EL (cell line): ENCODE data around the gene RMRP.
A peak's percentile ranks its signal among the peaks of the same experiment; 100 is the strongest.

Source experiments
- DNase-seq: peaks from one replicate; pipeline ENCODE4 v3.0.0-alpha.2; 2016

Gene RMRP

GRCh38 chr9:35657546-35658136, at the start of gene RMRP:
Gene RMRP, minus strand, starts transcription at chr9:35658019.
- DNase-seq, result peak; percentile 100

GRCh38 chr9:35706951-35707350, 49.1 kb upstream of the RMRP start:
- DNase-seq, result no peak

- no peak for DNase-seq
Measured at GRCh38 chr9:35705836-35706430, 48.1 kb upstream of the RMRP start.

DNA sequence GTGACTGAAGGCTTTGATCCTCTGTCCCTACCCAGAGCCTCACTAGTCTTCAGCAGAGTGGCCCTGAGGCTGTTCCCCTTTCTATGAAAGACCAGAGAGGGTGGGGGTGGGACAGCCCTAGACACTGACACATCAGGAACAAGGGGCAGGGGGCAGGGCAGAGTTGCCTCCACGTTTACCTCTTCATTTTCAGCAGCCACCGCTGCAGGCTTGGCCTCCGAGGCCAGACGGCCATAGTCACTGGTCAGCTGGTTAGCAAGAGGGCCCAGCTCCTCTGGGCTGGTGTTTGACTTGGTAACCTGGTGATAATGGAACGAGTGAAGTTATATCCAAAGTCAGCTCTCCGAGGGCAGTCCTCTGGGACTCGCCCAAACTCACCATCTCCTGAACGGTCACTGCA, 47.6 kb upstream of the RMRP start:
- DNase-seq, result no peak

GRCh38 chr9:35703906-35704672, 46.3 kb upstream of the RMRP start:
- no peak for DNase-seq

GRCh38 chr9:35702696-35703095, 44.9 kb upstream of the RMRP start:
- DNase-seq, result no peak

GRCh38 chr9:35700942-35701341, 43.1 kb upstream of the RMRP start:
- DNase-seq, result no peak

DNA sequence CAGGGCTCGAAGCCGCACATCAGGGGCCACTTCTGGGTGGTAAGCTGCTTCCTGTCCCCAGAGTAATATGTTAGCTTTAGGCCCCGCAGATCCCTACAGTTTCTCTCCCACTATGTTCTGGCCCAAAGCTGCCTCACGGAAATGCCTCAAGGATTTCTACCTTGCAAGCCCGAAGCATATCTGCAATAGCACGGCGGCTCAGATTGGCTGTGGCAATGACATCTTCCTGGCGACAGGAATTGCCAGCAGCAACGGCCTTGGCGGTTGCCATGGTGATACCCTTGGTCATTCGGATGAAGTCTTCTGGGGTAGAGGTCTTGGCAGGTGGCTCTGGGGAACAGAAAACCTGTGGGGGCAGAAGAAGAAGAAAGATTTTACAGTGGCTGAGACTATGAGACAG, 42.2 kb upstream of the RMRP start:
- DNase-seq, result no peak

DNA sequence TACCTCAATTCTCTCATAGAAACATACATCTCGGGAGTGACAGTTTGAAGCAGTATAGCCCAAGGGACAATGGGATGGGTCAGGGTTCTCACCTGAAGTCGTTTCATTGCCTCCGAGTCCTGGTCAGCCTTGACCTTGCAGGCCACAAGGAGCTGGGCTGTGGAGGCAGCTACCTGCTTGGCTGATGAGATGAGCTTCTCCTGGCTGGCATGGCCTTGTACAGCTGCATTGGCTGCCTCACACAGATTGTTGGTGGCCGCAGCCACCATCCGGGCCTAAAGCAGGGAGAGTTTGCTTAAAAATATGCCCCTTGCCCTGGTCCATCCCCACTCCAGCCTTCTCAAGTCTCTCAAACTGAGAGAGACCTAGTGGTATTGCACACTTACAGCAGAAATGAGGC, 40.4 kb upstream of the RMRP start:
- DNase-seq, result no peak

- DNase-seq, result no peak
Measured at GRCh38 chr9:35697486-35697885, 39.7 kb upstream of the RMRP start.

DNA sequence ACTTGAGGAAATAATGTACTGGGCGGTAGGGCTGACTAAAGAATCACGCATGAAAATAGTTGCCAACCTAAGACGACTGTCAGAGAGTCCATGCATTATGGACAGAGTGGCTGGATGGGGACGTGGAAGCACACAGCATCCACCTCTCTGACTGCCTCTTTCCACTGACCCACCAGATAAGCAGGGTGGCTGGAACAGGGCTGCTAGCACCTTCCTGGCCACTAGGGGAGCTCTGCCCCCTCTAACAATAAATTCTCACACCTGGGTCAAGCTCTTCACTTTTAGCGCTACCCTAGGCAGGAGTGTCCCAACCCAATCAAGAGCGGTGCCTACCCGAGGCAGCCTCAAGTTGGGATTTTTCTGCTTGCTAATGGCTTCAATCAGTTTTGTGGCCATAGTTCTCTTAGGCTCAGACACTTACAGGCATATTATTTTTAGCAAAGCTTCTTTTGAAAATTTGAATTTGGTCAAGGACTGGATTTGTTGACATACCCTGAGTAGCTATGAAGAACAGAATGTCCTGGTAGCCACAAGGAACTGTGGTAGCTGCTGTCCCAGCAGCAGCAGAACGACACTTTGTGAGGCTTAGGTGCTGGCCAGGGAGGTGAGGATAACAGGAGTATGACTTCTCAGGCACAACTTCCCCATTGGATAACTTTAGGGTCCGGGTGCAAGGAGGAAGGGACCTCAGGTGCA, 38.8 kb upstream of the RMRP start:
- DNase-seq, result peak; percentile 49

DNA sequence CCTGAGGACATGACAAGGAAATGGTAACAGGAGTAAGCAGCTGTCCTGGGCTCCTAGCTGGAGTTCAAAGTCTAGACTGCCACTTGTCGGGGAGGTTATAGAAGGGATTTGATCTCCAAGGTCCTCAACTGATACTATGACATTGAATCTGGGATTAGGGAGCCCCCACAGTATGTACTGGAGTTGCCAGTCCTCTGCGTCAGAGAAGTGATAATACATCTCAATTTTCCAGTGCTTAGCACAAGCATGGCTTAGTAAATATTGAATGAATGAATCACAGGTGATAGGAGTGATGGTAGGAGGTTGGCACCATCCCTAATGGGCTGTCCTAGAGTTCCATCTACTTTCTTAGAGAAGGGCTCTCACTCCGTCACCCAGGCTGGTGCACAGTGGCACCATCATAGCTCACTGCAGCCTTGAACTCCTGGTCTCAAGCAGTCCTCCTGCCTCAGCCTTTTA, 38.2 kb upstream of the RMRP start:
- no peak for DNase-seq

DNA sequence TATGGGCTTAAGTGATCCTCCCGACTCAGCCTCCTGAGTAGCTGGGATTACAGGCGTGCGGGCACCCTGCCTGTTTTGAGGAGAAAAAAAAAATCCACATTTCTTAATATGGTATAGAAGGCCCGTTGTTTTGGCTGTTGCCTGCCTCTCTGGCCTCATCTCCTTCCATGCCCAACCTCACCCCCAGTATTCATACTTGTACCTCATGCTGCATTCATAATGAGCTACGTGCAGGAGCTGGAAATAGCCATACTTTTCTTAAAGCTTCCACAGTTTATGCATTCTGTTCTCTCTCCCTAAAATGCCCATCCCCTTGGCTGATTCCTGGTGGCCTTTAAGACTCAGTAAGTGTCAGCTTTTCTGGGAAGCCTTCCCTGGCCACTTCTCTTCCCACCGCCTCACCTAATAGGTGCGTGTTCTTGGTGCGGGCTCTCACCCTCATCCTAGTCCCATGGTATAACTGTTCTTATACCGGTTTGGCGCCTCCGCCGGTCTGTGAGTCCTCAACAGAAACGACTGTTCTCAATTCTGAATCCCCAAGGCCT, 34.0 kb upstream of the RMRP start:
- DNase-seq, result no peak

DNA sequence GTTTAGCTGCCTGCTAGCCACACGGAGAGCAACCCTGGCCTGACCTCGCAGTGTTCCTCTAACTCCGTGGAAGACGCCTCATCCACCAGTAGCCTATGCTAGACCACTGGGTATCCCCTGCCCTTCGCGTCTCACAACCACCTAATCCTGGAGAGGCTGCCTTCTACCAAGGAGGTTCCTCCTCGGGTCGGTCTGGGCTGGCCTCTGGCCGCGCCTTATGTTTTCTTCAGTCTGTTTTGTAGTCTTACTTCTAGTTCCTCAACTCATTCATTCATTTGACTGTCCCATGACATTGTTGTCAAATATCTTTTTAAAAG, 33.5 kb upstream of the RMRP start:
- no peak for DNase-seq

- DNase-seq, result peak; percentile 79
Measured at GRCh38 chr9:35690614-35691333, 33.0 kb upstream of the RMRP start.

- DNase-seq, result no peak
Measured at GRCh38 chr9:35690294-35690613, 32.4 kb upstream of the RMRP start.

DNA sequence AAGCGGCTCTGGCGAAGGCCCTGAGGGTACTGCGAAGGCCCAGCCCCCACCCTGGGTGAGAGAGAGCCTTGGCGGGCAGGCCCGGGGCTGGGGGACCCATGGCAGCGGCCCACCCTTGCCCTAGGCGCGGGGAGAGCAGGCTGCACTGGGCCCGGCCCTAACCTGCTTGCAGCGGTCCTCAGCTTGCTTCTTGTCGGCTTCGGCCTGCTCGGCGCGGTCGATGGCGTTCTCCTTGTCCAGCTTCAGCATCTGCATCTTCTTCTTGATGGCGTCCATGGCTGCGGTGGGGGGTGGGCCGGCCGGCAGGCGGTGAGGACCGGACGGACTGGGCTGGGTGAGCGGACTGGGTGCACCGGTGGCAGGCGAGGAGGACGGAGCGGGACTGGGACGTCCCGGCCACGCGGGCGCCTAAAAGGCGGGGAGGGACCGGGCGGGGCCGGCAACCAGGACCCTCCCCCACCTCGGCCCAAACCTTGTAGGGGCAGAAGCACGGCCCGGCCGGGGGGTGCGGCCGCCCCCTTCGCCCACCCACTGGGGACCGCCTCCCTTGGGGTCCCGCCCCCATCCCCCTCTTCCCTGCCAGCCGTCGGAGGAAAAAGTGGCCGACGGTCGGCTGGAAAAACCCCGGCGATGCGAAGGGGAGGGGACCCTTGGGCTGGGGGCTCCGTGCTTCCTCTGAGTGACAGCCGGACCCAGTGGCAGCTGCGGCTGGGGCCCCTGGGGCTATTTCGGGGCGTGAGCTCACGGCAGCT, 31.9 kb upstream of the RMRP start, which contains the start of gene TPM2:
TPM2 (minus strand) TSS at position 384 of the 752 bp plus-strand sequence; CDS start at position 276, 108 bp downstream.
- peak; percentile 92 for DNase-seq

DNA sequence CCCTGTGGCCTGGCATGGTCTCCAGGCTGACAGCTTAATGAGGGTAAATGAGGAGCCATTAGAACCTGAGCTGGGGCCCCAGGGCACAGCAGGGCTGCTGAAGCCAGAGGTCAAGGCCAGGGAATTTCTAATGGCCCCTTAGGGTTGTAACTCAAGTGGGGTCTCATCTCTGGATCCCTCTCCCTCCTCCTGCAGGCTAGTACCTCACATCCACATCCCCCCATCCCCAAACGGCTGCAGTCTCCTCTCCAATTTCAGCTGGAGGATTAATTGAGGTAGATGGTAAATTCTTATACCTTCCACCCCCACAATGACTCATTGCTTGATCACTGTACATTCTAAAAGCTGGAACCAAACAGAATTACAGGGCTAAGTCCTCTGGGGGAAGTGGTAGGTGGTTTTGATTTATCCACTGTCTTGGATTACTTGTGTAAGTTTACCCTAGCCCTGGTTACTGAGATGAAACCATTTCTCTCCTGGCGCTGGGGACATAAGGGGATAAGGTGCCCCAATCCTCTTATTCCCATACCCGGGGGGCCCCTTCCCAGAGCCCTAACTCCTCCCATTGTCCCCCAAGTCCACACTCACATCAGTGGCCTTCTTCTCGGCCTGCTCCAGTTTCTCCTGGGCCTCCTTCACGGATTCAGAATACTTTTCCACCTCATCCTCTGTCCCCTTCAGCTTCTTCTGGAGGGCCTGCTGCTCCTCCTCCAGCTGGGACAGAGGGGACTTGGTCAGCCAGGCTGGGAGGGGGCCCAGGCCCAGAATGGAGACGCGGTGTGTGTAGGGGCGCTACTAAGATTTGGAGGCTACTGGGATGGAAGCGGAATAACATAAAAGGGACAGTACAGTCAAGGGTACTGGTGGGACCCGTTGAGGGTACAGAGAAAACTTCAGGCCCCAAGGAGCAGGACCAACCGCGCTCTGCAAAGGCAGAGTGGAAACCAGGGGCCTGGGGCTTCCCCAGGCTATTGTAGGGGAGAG, 31.0 kb upstream of the RMRP start:
- peak; percentile 82 for DNase-seq

- no peak for DNase-seq
Measured at GRCh38 chr9:35687972-35688557, 30.2 kb upstream of the RMRP start.

DNA sequence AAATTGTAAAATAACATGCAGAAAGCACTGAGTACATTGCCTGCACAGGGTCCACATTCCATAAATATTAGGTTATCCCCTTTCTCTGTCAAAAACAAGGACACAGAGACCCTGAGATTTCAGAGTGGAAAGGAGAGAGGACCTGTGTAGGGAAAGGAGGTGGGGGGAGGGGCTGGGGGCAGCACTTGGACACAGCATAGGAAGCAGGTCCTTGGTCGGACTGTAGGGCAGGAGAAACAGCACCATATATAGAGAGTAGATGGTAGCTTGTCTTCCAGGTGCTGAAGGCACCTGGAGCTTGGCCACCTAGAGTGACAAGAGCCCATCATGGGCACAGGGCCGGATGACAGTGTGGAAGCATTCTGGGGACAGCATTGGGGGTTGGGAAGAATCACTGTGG, 29.5 kb upstream of the RMRP start:
- no peak for DNase-seq
